Stimulated activated naive CD8-positive, alpha-beta T cell treated with anti-CD3 and anti-CD28 coated beads, Interleukin-15, Interleukin-2, amounts not matched to agents 100 ng/mL and 50 ng/mL, for 24 hours (primary cell): ENCODE measurements around the gene NHSL2.
A peak's percentile ranks its signal among the peaks of the same experiment; 100 is the strongest.

Experiments used
- H3K27ac Mint-ChIP-seq: one replicate; pipeline ENCODE4 v1.8.0; 2021; ENCODE audit warnings: mild to moderate bottlenecking, mixed read lengths
- H3K27me3 Mint-ChIP-seq: one replicate; pipeline ENCODE4 v1.8.0; 2021; ENCODE audit warnings: mixed read lengths
- H3K36me3 Mint-ChIP-seq: one replicate; pipeline ENCODE4 v1.8.0; 2021; ENCODE audit warnings: low read depth, mixed read lengths
- H3K4me1 Mint-ChIP-seq: one replicate; pipeline ENCODE4 v1.8.0; 2021; ENCODE audit warnings: low read depth, mixed read lengths
- H3K4me3 Mint-ChIP-seq: one replicate; pipeline ENCODE4 v1.8.0; 2021; ENCODE audit warnings: mild to moderate bottlenecking, mixed read lengths
- H3K9me3 Mint-ChIP-seq: one replicate; pipeline ENCODE4 v1.8.0; 2021; ENCODE audit warnings: mixed read lengths

The NHSL2 gene

DNA sequence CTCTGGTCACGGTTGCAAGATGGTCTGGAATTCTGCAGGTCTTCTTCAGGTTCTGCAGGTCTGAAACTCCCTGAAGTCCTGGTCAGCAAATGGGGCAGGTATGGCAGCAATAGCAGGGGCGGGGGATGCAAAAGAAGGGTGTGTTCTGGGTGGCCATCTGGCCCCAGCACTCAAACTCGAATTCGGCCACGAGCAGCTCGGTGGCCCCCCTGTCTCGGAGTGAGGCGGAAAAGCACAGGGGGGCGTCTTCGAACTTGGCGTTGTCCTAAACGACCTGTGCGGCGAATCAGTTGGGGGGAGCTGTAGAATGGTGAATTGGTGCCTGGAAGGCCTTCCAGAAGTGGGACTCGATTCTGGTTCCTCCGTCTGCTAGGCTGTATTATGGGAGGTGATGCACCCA, 219.0 kb downstream of the NHSL2 start:
- Mint-ChIP-seq H3K27me3 (peaks cover 44% of the 10 kb centered on the region), H3K4me1 (peaks cover 18% of the 10 kb centered on the region), H3K4me3 (no peak overlapping the region), H3K36me3 (no peaks in the 10 kb centered on the region), H3K27ac (no peak overlapping the region), H3K9me3 (no peaks in the 10 kb centered on the region)

DNA sequence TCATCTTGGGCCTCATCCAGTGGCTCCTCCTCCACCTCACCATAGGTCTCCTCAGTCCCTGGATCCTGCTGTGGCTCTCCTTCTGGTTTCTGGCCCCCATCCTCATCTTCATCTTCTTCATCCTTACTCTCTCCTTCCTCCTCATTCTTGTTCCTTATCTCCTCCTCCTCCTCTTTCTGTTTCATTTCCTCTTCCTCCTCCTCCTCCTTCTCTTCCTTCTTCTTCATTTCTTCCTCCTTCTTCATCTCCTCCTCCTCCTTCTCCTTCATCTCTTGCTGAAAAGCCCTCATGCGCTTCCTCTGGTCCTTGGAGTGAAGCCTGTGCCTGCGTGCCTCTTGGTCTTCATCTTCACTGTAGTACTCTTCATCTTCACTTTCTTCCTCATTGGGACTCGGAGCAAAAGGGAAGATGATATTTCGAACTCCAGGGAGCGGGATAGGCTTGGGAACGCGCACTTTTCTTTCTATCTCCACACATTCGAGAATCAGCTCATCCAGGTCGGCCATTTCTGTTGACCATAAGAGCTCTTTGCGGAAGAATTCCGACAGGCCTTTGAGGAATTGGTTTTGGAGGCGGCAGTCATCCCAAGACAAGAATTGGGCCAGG, 219.6 kb downstream of the NHSL2 start:
- Mint-ChIP-seq H3K36me3 (no peaks in the 10 kb centered on the region), H3K4me3 (no peak overlapping the region), H3K27me3 (peaks cover 41% of the 10 kb centered on the region), H3K4me1 (peaks cover 16% of the 10 kb centered on the region), H3K9me3 (no peaks in the 10 kb centered on the region), H3K27ac (no peak overlapping the region)

DNA sequence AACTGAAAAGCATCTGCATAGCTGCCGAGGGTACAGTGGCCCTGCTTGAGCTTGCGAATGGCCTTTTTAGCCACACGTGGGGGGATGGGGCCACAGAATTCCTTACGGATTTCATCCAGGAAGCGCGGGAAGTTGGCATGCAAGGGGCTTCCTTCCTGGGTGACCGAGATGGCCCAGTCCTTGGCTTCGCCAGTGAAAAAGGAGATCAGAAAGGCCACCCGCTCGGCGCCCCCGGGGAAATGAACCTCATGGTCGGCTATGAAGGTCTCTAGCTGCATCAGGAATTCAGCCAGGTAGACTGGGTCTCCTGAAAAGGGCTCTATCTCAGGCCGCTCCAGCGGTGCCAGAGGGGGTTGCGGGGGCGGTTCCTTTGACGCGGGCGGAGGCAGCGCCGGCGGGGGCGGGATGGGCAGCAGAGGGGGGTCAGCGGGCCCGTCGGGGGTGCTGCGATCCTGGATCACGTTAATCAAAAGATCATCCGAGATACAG, 220.2 kb downstream of the NHSL2 start:
- Mint-ChIP-seq H3K36me3 (no peaks in the 10 kb centered on the region), H3K9me3 (no peaks in the 10 kb centered on the region), H3K27ac (no peak overlapping the region), H3K27me3 (peaks cover 40% of the 10 kb centered on the region), H3K4me3 (peak overlapping the region; percentile 51), H3K4me1 (peaks cover 13% of the 10 kb centered on the region)

DNA sequence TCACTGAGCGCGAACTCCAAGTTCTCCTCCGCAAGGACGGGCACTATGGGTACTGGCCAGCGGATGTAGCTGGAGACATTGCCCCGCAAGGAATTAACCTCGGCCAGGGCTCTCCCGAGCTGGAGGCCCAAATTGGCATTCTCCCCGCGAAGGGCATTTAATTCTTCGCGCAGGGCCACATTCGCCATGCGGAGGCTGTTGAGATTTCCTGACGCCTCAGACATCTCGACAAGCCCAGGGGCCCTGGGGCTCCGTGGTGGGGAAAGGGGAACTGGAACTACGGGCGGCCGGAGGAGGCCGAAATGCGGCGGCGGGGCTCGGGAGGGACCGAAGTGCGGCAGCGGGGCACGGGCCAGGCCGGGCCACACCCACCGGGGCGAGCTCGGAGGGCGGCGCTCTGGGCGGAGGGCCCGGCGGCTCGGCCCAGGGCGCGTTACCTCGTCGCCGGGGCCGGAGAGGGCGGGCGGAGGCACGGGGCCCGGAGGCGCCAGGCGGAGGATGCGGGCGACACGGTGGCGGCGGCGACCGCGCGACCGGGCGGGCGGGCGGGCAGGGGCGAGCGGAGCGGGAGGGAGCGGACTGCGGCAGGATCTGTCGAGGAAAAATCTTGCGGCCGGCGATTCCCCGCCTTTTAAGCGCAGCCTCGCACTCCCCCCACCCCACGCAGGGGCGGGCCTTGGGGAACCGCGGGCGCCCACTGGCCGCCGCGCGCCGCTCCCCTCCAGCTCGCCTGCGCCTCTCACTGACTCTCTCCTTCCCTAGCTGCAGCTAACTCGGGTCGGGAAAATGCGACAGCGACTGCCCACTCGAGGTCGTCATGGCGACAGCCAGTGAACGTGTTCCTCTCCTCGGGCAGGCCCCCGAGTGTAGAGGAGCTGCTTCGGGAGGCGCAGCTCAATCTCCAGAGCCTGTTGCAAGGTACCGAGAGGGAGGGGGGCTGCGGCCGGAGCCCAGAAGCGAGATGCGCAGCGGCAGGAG, 221.0 kb downstream of the NHSL2 start, which contains the start of gene RTL5:
RTL5 (minus strand) TSS at position 599 of the 978 bp plus-strand sequence.
- peaks cover 40% of the 10 kb centered on the region for H3K27me3 Mint-ChIP-seq
- H3K36me3 Mint-ChIP-seq, result no peaks in the 10 kb centered on the region
- H3K9me3 Mint-ChIP-seq, result no peaks in the 10 kb centered on the region
- H3K4me1 Mint-ChIP-seq, result peaks cover 6% of the 10 kb centered on the region
- peak within 1 kb of the TSS; percentile 75 for H3K4me3 Mint-ChIP-seq
- no peak within 1 kb of the TSS for H3K27ac Mint-ChIP-seq

DNA sequence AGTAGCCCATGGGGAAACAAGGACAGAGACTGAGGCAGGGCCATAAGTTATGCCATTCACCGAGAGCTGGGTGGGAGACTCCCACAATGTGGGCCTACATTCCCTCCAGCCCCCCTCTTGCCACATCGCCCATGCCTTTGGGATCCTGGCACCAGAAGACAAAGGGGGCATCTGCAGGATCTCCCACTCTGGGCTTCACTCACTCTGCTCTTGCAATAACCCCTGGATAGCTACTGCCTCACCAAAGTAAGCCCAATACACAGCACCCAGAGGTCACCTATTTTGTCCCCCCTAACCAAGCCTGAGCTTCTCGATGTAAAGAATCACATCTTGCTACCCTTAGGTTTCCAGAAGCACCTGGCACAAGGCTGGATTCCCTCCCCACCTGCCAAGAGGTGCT, 221.8 kb downstream of the NHSL2 start:
- no peak overlapping the region for H3K4me3 Mint-ChIP-seq
- H3K27ac Mint-ChIP-seq, result no peak overlapping the region
- H3K36me3 Mint-ChIP-seq, result no peaks in the 10 kb centered on the region
- H3K27me3 Mint-ChIP-seq, result peaks cover 40% of the 10 kb centered on the region
- no peaks in the 10 kb centered on the region for H3K9me3 Mint-ChIP-seq
- peaks cover 3% of the 10 kb centered on the region for H3K4me1 Mint-ChIP-seq

DNA sequence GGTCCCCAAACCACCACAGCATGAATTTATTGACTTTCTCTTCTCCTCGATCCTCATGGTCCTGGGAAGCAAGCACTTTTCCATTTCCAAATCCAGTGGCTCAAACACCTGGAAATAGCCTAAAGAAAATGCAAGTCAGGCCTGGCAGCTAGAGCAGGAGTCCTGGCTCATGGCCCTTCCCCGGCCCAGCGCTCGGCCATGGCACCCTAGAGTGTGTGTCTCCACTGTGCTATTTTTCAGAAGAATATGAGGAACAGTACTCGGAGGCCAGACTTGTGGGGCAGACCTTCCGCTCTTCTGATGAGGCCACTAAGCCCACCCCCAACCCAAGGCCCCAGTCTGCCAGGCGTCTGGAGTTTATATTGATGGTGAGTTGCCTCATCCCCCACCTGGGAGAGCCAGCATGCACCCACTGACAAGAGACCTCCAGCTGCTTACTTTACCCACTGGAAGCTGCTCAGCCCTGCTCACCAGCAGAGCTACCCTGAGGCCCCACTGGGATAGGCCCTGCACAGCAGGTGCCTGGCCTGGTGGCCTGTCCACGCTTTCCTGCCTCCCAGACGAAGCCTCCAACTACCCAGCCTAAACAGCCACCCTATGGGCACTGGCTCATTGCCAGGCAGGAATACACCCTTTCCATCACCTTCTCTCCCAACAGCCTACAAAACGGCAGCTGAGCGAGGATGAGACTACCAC, 223.4 kb downstream of the NHSL2 start:
- H3K36me3 Mint-ChIP-seq, result no peaks in the 10 kb centered on the region
- no peak overlapping the region for H3K27ac Mint-ChIP-seq
- peaks cover 33% of the 10 kb centered on the region for H3K27me3 Mint-ChIP-seq
- H3K9me3 Mint-ChIP-seq, result no peaks in the 10 kb centered on the region
- H3K4me1 Mint-ChIP-seq, result peaks cover 3% of the 10 kb centered on the region
- no peak overlapping the region for H3K4me3 Mint-ChIP-seq

DNA sequence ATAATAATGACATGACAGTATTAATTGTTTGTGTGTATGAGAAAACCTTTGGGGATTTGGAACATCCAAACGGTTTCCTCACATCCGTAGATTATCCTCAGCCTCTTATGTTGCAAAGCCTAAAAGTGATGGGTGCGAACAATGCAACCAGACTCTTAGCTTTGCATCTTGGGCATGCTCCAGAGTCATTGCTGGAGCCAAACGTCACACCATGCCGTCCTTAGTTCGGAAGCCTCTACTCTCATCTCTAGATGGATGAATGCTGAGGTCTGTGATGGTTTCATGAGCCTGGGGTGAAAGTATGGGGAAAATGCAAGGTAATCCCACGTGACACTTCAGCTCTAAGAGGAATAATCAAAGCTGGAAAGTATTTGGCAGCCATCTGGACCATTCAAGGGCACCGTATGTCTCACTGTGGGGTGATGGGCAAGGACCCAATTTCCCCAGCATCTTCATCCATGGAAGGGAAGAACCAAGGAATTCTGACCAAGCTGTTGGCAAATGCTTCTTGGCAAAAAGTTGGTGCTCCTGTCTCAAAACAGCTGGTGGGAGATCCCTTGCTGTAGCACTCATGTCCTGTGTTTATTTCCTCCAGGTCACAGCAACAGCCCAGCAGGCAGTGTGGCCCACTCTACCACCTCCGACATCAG, 227.3 kb downstream of the NHSL2 start:
- no peak overlapping the region for H3K4me3 Mint-ChIP-seq
- no peaks in the 10 kb centered on the region for H3K36me3 Mint-ChIP-seq
- no peak overlapping the region for H3K27ac Mint-ChIP-seq
- H3K27me3 Mint-ChIP-seq, result peaks cover 13% of the 10 kb centered on the region
- H3K4me1 Mint-ChIP-seq, result peaks cover 15% of the 10 kb centered on the region
- no peaks in the 10 kb centered on the region for H3K9me3 Mint-ChIP-seq

DNA sequence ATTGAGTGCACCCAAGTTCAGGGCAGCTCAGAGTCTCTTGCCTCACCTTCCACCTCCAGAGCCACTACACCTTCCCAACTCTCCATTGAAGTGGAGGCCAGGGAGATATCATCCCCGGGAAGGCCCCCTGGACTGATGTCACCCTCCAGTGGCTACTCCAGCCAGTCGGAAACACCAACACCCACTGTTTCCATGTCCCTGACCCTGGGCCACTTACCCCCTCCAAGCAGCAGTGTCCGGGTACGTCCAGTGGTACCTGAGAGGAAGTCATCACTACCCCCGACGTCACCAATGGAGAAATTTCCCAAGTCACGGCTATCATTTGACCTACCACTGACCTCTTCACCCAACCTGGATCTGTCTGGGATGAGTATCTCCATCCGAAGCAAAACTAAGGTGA, 228.9 kb downstream of the NHSL2 start:
- Mint-ChIP-seq H3K4me1 (peaks cover 26% of the 10 kb centered on the region), H3K9me3 (no peaks in the 10 kb centered on the region), H3K4me3 (no peak overlapping the region), H3K36me3 (no peaks in the 10 kb centered on the region), H3K27ac (no peak overlapping the region), H3K27me3 (peaks cover 9% of the 10 kb centered on the region)

DNA sequence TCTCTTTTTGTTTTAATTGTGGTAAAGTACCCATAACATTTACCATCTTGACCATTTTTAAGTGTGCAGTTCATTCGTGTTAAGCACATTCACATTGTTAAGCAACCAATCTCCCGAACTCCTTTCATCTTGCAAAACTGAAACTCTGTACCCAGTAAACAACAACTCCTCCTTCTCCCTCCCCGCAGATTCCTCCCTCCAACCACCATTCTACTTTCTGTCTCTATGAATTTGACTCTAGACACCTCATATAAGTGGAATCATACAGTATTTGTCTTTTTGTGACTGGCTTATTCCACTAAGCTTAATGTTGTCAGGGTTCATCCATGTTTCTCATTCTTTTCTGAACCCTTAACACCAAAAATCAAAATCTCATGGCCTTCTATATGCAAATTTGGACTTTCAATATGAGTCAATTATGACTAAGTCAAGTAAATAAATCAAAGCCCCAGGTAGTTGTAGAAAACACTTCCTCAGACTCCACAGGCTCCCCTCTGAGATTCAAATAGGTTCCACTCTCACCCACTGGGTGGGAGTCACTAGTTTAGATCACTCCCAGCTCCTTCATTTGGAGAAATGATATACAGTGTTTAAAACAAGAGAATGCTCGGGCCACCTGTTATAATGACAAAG, 230.8 kb downstream of the NHSL2 start:
- peak overlapping the region; percentile 53 for H3K27ac Mint-ChIP-seq
- H3K9me3 Mint-ChIP-seq, result no peaks in the 10 kb centered on the region
- peaks cover 31% of the 10 kb centered on the region for H3K4me1 Mint-ChIP-seq
- peaks cover 5% of the 10 kb centered on the region for H3K27me3 Mint-ChIP-seq
- no peak overlapping the region for H3K4me3 Mint-ChIP-seq
- no peaks in the 10 kb centered on the region for H3K36me3 Mint-ChIP-seq

DNA sequence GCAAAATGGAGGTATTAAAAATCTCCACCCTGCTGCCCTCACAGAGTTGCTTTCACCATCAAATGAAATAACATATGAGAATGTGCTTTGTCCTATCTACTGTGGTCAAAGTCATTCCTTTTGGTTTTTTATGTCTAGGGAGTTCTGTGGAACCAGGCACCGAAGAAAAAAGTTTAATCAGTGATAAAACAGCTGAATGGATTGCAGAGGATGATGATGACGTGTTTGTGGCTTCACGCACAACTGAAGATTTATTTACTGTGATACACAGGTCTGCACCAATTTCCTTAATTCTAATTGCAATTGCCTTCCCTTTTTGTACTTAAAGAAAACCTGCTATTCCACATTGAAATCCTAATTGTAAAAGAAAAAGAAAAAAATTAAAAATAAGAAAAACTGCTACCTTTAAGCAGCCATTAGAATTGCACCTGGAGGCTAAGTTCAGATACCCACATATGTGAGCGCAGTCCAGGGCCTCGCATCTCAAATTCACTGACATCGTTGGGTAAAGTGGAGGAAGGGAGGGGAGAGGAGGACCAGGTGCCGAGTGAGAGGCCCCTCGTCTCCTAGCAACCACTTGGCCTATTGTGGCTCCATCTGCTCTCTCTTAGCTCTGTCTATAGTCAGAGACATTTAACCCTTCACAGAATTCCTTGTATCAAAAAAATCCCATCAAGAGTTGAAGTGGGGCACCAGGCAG, 231.6 kb downstream of the NHSL2 start:
- Mint-ChIP-seq H3K36me3 (no peaks in the 10 kb centered on the region), H3K4me1 (peaks cover 31% of the 10 kb centered on the region), H3K27ac (no peak overlapping the region), H3K27me3 (peaks cover 5% of the 10 kb centered on the region), H3K9me3 (no peaks in the 10 kb centered on the region), H3K4me3 (no peak overlapping the region)

DNA sequence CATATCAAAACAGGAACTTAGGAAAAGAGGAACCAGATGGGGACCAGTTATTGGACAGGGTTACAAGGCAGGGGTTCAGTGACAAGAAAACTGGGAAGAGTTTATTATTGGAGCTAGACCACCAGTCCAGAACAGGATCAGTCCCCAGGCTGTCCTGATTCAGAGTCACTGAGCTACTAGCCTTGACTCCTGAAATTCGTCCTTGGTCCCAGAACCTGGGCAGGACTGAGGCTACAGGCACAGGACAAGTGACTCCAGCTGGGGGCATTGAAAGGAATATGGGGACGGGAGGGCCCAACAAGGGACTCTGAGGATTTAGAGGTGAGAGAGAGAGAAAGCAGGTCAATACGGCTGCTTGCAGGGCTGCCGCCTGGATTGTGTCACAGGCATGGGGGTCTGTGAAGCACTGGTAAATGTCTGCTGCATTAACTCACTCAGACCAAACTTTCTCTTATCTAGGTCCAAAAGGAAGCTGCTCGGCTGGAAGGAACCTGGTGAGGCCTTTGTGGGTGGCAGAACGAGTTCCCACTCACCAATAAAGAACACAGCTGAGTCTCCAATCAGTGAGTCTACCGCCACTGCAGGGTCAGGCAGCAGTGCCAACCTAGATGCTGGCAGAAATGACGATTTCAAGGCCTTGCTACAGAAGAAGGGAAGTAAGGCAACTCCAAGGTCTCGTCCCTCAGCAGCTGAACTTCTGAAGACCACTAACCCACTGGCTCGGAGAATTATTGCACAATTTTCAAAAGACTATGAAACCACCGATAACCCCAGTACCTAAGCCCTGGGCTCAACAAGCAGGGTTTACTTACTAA, 232.4 kb downstream of the NHSL2 start:
- Mint-ChIP-seq H3K4me3 (no peak overlapping the region), H3K27ac (no peak overlapping the region), H3K36me3 (no peaks in the 10 kb centered on the region), H3K4me1 (peaks cover 31% of the 10 kb centered on the region), H3K27me3 (peaks cover 5% of the 10 kb centered on the region), H3K9me3 (no peaks in the 10 kb centered on the region)

DNA sequence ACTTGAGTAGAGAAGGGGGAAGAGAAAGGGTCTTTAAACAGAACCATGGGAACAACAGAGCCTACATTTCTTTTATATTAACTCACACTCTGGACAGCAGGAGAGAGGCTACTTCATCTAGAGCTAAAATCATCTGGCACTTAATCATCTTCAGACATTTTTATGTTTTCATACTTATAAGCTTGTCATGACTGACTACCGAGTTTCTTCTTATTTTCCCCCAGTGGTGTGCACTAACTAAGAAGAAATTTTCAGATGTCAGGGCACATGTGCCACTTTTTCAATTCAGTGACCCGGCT, 232.9 kb downstream of the NHSL2 start:
- peaks cover 5% of the 10 kb centered on the region for H3K27me3 Mint-ChIP-seq
- H3K9me3 Mint-ChIP-seq, result no peaks in the 10 kb centered on the region
- H3K4me1 Mint-ChIP-seq, result peaks cover 31% of the 10 kb centered on the region
- no peaks in the 10 kb centered on the region for H3K36me3 Mint-ChIP-seq
- no peak overlapping the region for H3K4me3 Mint-ChIP-seq
- H3K27ac Mint-ChIP-seq, result no peak overlapping the region

DNA sequence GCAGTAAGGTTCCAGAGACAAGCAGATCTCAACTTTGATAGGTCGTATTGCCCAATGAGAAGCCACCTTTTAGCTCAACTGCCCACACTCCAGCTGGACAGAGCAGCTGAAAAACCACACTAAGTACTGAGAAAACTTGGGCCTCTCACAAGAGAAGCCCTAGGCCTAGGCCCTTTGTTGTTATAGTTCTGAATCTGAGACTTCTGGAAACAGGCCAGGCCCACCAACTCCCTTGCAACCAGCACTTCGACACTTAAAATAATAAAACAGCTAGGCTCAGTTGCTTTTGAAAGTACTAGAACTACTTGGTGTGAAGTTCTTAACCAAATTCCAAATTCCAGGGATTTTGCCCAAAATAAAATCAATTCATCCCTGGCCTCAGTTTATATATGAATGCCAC, 234.5 kb downstream of the NHSL2 start:
- no peaks in the 10 kb centered on the region for H3K9me3 Mint-ChIP-seq
- H3K36me3 Mint-ChIP-seq, result no peaks in the 10 kb centered on the region
- peaks cover 31% of the 10 kb centered on the region for H3K4me1 Mint-ChIP-seq
- peaks cover 5% of the 10 kb centered on the region for H3K27me3 Mint-ChIP-seq
- H3K27ac Mint-ChIP-seq, result no peak overlapping the region
- H3K4me3 Mint-ChIP-seq, result no peak overlapping the region
